K562 (cell line): Measurements from ENCODE around the gene HCFC1R1.

Experiments used
- MBD2 ChIP-seq: sonication (generic); IDR thresholded peaks from 2 replicates; pipeline ENCODE4 v1.6.1; 2016; ENCODE audit warnings: low read depth, borderline replicate concordance
- MECOM ChIP-seq: fragments of 250-450 bp; sonication (Bioruptor Pico); IDR thresholded peaks from 2 replicates; pipeline ENCODE4 v1.8.0; 2022; ENCODE audit warnings: inconsistent platforms
- RBM22 ChIP-seq: fragments of 200-400 bp; formaldehyde crosslinking; IDR thresholded peaks from 2 replicates; pipeline ENCODE4 v1.6.1; 2018; ENCODE audit warnings: low read length, low read depth; ENCODE audit not compliant: poor library complexity, severe bottlenecking
- TF ChIP-seq, protein P1 (sequence below), 3 experiments: IDR thresholded peaks in 2 of 3; conservative IDR thresholded peaks in 1 of 3; 2 replicates each; pipeline ENCODE4 v1.5.1; 2011 to 2012; ENCODE audit warnings: low read length in 3 of 3, mild to moderate bottlenecking in 3 of 3, control low read depth in 2 of 3, improper control_type of control experiment in 1 of 3, inconsistent platforms in 1 of 3, low read depth in 1 of 3, mixed read lengths in 1 of 3, moderate library complexity in 1 of 3; ENCODE audit not compliant: insufficient read depth in 2 of 3
- TF ChIP-seq, protein P2 (sequence below): sonication (generic); formaldehyde crosslinking; IDR thresholded peaks from 2 replicates; pipeline ENCODE4 v1.8.0; 2023; ENCODE audit warnings: missing genetic modification reagents, mild to moderate bottlenecking, borderline replicate concordance

DNA sequence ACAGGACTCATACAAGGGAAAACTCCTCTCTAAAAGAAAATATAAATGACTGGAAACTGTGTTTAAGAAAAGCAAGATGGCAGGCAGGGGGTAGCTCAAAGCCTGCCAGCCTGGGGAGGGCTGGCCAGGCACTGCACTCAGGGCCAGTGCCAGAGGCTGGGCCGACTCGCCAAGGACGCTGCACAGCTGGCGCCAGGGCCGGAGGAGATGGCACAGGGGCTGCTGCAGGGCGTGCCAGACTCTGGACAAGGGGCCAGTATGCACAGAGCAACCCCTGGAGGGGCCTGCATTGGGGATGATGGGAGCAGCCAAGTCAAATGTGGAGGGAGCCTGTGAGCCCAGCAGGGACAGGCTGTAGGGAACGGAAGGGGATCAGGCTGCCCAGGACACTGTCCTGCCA is 47.5 kb downstream of the HCFC1R1 start:
- TF ChIP-seq, protein P1, sequence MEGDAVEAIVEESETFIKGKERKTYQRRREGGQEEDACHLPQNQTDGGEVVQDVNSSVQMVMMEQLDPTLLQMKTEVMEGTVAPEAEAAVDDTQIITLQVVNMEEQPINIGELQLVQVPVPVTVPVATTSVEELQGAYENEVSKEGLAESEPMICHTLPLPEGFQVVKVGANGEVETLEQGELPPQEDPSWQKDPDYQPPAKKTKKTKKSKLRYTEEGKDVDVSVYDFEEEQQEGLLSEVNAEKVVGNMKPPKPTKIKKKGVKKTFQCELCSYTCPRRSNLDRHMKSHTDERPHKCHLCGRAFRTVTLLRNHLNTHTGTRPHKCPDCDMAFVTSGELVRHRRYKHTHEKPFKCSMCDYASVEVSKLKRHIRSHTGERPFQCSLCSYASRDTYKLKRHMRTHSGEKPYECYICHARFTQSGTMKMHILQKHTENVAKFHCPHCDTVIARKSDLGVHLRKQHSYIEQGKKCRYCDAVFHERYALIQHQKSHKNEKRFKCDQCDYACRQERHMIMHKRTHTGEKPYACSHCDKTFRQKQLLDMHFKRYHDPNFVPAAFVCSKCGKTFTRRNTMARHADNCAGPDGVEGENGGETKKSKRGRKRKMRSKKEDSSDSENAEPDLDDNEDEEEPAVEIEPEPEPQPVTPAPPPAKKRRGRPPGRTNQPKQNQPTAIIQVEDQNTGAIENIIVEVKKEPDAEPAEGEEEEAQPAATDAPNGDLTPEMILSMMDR (IDR thresholded peaks at IDR 0.05 in 2 of 3, conservative IDR thresholded peaks at IDR 0.05 in 1 of 3; ENCODE audit: insufficient read depth in 2 of 3, low read depth in 1 of 3, low read length in 3 of 3): no peak
- TF ChIP-seq MBD2 (no peak), MECOM (CRISPR knock-in tag) (no peak), RBM22 (no peak)
- TF ChIP-seq, protein P2, sequence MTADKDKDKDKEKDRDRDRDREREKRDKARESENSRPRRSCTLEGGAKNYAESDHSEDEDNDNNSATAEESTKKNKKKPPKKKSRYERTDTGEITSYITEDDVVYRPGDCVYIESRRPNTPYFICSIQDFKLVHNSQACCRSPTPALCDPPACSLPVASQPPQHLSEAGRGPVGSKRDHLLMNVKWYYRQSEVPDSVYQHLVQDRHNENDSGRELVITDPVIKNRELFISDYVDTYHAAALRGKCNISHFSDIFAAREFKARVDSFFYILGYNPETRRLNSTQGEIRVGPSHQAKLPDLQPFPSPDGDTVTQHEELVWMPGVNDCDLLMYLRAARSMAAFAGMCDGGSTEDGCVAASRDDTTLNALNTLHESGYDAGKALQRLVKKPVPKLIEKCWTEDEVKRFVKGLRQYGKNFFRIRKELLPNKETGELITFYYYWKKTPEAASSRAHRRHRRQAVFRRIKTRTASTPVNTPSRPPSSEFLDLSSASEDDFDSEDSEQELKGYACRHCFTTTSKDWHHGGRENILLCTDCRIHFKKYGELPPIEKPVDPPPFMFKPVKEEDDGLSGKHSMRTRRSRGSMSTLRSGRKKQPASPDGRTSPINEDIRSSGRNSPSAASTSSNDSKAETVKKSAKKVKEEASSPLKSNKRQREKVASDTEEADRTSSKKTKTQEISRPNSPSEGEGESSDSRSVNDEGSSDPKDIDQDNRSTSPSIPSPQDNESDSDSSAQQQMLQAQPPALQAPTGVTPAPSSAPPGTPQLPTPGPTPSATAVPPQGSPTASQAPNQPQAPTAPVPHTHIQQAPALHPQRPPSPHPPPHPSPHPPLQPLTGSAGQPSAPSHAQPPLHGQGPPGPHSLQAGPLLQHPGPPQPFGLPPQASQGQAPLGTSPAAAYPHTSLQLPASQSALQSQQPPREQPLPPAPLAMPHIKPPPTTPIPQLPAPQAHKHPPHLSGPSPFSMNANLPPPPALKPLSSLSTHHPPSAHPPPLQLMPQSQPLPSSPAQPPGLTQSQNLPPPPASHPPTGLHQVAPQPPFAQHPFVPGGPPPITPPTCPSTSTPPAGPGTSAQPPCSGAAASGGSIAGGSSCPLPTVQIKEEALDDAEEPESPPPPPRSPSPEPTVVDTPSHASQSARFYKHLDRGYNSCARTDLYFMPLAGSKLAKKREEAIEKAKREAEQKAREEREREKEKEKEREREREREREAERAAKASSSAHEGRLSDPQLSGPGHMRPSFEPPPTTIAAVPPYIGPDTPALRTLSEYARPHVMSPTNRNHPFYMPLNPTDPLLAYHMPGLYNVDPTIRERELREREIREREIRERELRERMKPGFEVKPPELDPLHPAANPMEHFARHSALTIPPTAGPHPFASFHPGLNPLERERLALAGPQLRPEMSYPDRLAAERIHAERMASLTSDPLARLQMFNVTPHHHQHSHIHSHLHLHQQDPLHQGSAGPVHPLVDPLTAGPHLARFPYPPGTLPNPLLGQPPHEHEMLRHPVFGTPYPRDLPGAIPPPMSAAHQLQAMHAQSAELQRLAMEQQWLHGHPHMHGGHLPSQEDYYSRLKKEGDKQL (CRISPR knock-in tag): no peak
